Small intestine (tissue), 7 donors: ENCODE measurements around the gene OR7C1. TPM values are rescaled to one million over a fixed set of nuclear protein-coding genes. Genes with fewer than 3 reads are reported as not detected.
"Not testable (repeated sequence)": the region's sequence is repeated elsewhere in the genome, so short reads cannot be mapped to it uniquely, and the experiment has no call there.

ENCODE experiments used
- DNase-seq, 2 donors: peaks; one replicate each; pipeline versions ENCODE4 v3.0.0 to v3.0.0-alpha.2; 2013
- FAIRE-seq: peaks from 2 replicates; lab custom pipeline; 2012; peaks lifted over from hg19 to GRCh38; lab: Jason Lieb, UNC
- H3K27ac ChIP-seq, 3 donors: one replicate each; pipeline ENCODE4 v1.5.1; 2013; ENCODE audit warnings: low read length in 2 of 3, mild to moderate bottlenecking in 2 of 3, control low read depth in 1 of 3, inconsistent platforms in 1 of 3, low read depth in 1 of 3, moderate library complexity in 1 of 3
- H3K27me3 ChIP-seq, 3 donors: one replicate each; pipeline ENCODE4 v1.6.1; 2013; ENCODE audit warnings: low read length in 3 of 3, inconsistent platforms in 1 of 3; ENCODE audit not compliant: control insufficient read depth in 3 of 3, insufficient read depth in 3 of 3
- H3K36me3 ChIP-seq, 3 donors: one replicate each; pipeline ENCODE4 v1.6.1; 2013; ENCODE audit warnings: low read length in 3 of 3, inconsistent platforms in 1 of 3, low read depth in 1 of 3, mild to moderate bottlenecking in 1 of 3, moderate library complexity in 1 of 3; ENCODE audit not compliant: control insufficient read depth in 3 of 3, insufficient read depth in 2 of 3
- H3K4me1 ChIP-seq, 3 donors: one replicate each; pipeline ENCODE4 v1.6.1; 2013; ENCODE audit warnings: low read length in 2 of 3, inconsistent platforms in 1 of 3, low read depth in 1 of 3, mild to moderate bottlenecking in 1 of 3, moderate library complexity in 1 of 3; ENCODE audit not compliant: control insufficient read depth in 3 of 3, insufficient read depth in 2 of 3
- H3K4me3 ChIP-seq, 3 donors: one replicate each; pipeline ENCODE4 v1.5.1; 2013; ENCODE audit warnings: low read length in 3 of 3, control low read depth in 1 of 3, inconsistent platforms in 1 of 3, low read depth in 1 of 3, mild to moderate bottlenecking in 1 of 3, moderate library complexity in 1 of 3
- H3K9me3 ChIP-seq, 2 donors: one replicate each; pipeline ENCODE4 v1.6.1; 2013; ENCODE audit warnings: low read depth in 1 of 2, low read length in 1 of 2; ENCODE audit not compliant: control insufficient read depth in 2 of 2, insufficient read depth in 1 of 2
- WGBS, 3 donors: extraction: QIAGEN DNeasy Blood & Tissue Kit; methylation state at CpG; one replicate each; pipeline ENCODE4 v1.1.7; 2013; 5-methylcytosine and 5-hydroxymethylcytosine counted together
- polyA plus RNA-seq, 4 donors: library from polyadenylated mRNA; stranded (reverse) in 3 of 4; unstranded in 1 of 4; fragments of 200-250 nt in 3 of 4; fragments of 120-200 nt in 1 of 4; gene quantifications; one replicate each; pipeline versions ENCODE4 v1.2.1 to v1.2.3, GENCODE V29; 2013
- donor health status: healthy with polysubstance abuse.
- donor health status: control.
- donor health status: control.
- donor health status: Bipolar disorder and iron deficiency.
- donor health status: healthy.

Gene OR7C1
- polyA plus RNA-seq, 4 donors, result 0.04 TPM; not detected in 3

DNA sequence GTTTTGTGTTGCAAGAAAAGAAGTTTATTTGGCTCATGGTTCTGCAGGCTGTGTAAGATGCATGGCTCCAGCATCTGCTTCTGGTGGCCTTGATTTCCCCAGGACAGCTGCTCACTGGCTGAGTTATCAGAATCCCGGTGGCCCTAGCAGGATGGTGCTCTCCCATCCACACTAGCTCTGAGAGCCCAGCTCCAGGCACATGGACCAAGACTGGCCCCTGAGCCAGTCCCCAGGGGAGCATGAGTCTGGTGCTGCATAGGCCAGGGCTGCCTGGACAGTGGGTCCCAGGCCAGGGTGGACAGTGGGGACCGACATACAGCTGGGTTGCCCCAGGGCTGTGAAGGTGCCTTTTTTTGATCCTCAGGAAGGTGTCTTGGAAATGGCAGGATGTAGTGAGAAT lies 67.0 kb downstream of the OR7C1 start:
- FAIRE-seq, result no peak
- Histone ChIP-seq H3K27ac (no peak overlapping the region), H3K36me3 (no peaks in the 10 kb centered on the region), H3K4me1 (no peaks in the 10 kb centered on the region), H3K9me3 (no peaks in the 10 kb centered on the region), H3K27me3 (no peaks in the 10 kb centered on the region), H3K4me3 (no peak overlapping the region)
- 78 to 89% (median 81%) methylated on average over 2 of the region's 2 CpGs for WGBS, 3 donors
- no peak for DNase-seq

DNA sequence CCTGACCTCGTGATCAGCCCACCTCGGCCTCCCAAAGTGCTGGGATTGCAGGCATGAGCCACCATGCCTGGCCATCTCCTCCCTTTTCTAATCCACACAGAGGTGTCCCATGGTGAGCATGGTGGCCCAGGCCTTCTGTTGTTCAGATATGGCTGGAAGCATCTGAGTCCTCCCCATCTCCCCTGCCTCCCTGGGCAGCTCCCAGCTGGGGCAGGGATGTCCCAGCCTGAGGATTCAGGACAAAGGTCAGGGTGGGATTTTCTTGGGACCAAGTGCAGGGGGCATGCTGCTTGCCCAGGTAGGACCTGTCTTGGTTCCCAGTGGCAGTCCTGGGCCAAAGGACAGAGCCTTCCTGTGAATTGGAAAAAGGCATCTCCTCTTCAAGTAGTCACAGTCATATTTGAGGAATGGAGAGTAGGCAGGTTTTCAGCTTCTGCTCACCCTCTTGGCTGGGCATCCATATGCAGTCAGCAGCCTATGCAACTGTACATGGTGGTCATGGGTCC lies 67.5 kb downstream of the OR7C1 start:
- Histone ChIP-seq H3K4me3 (no peak overlapping the region), H3K27ac (no peak overlapping the region), H3K9me3 (no peaks in the 10 kb centered on the region), H3K4me1 (no peaks in the 10 kb centered on the region), H3K27me3 (no peaks in the 10 kb centered on the region), H3K36me3 (no peaks in the 10 kb centered on the region)
- 53 to 82% (median 68%) methylated on average over 2 of the region's 2 CpGs for WGBS, 3 donors
- DNase-seq (no peak), FAIRE-seq (no peak)

DNA sequence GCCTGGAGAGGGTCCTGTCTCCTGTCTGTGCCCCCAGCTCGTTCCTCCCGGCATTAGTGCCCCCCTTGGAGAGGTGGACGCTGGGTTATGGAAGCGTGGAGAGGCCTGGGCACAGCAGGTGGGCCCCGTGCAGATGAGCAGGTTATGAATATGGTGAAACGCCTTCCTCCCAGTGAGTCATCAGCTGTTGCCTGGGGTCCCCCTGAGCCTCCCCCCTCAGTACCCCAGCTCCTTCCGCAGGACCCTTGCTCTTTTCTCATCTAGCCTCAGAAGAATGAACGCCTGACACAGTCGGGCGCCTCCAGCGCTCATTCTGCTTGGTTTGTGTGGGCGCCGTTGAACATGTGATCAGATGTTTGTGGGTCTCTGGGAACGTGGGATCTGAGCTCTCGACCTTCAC lies 69.1 kb downstream of the OR7C1 start:
- FAIRE-seq, H3K9me3 ChIP-seq, H3K27me3 ChIP-seq, DNase-seq, H3K4me1 ChIP-seq, H3K27ac ChIP-seq, H3K4me3 ChIP-seq, H3K36me3 ChIP-seq: not testable (repeated sequence)
- WGBS, 3 donors, result 78 to 81% (median 80%) methylated on average over 14 to 15 of the region's 15 CpGs

DNA sequence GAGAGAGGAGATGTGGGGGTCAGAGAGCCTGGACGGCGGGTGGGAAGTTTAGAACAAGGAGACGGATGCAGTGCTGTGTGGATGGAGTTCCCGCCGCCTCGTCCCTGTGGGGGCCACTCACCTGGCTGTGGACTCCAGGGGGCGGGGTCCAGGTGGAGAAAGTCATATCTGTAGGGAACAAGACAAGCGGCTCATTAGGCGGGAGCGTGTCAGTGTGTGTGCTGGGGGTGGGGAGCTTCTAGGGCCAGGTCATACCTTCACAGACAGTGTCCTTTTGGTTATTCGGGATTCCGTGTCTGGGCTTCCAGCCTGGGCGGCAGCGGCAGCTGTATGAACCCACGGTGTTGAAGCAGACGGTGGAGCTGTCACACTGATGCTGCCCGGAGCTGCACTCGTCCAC lies 69.6 kb downstream of the OR7C1 start:
- H3K36me3 ChIP-seq, H3K27ac ChIP-seq, H3K9me3 ChIP-seq, H3K4me3 ChIP-seq, H3K27me3 ChIP-seq, FAIRE-seq, DNase-seq, H3K4me1 ChIP-seq: not testable (repeated sequence)
- 68 to 84% (median 74%) methylated on average over 5 to 8 of the region's 18 CpGs for WGBS, 3 donors

DNA sequence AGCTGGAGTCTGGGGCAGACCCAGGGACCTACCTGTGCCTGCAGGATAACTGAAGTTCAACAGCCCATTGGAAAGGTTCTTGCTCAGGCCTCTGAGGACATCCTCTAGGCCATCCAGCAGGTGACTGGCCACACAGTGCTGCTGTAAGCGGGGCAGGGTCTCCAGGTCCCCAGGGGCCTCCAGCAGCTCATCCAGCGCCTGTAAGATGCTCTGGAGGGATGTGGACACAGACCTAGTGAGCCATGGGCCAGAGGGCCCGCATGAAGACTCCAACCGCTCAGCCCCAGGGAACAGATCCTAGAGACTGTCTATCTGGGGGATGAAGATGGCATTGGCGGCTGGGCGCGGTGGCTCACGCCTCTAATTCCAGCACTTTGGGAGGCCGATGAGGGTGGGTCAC lies 70.6 kb downstream of the OR7C1 start:
- Histone ChIP-seq H3K27me3 (no peaks in the 10 kb centered on the region), H3K27ac (no peak overlapping the region), H3K9me3 (no peaks in the 10 kb centered on the region), H3K4me3 (no peak overlapping the region), H3K4me1 (no peaks in the 10 kb centered on the region), H3K36me3 (no peaks in the 10 kb centered on the region)
- DNase-seq, result no peak
- no peak for FAIRE-seq
- 89 to 90% (median 90%) methylated on average over 9 of the region's 9 CpGs for WGBS, 3 donors

DNA sequence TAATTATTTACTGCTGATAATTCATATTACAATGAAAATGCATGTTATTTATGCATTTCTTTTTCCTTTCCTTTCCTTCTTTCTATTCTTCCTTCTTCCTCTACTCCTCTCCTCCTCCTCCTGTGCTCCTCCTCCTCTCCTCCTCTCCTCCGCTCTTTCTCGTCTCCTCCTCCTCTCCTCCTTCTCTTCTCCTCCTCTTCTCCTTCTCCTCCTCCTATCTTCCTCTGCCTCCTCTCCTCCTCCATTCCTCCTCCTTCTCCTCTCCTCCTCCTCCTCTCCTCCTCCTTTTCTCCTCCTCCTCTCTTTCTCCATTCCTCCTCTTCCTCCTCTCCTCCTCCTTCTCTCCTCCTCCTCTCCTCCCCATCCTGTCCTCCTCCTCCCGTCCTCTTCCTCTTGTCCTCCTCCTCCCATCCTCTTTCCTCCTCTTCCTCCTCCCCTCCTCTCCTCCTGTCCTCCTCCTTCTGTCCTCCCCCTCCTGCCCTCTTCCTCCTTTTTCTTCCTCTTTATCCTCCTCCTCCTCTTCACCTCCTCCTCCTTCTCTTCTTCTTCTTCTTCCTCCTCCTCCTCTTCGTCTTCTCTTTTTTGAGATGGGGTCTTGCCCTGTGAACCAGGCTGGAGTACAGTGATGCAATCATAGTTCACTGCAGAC lies 71.4 kb downstream of the OR7C1 start:
- no peak overlapping the region for H3K27ac ChIP-seq
- no peaks in the 10 kb centered on the region for H3K36me3 ChIP-seq
- no peaks in the 10 kb centered on the region for H3K4me1 ChIP-seq
- H3K27me3 ChIP-seq, result no peaks in the 10 kb centered on the region
- FAIRE-seq, result no peak
- DNase-seq, result no peak
- H3K4me3 ChIP-seq, result no peak overlapping the region
- 63 to 68% (median 68%) methylated on average over 4 of the region's 4 CpGs for WGBS, 3 donors
- H3K9me3 ChIP-seq, result no peaks in the 10 kb centered on the region

DNA sequence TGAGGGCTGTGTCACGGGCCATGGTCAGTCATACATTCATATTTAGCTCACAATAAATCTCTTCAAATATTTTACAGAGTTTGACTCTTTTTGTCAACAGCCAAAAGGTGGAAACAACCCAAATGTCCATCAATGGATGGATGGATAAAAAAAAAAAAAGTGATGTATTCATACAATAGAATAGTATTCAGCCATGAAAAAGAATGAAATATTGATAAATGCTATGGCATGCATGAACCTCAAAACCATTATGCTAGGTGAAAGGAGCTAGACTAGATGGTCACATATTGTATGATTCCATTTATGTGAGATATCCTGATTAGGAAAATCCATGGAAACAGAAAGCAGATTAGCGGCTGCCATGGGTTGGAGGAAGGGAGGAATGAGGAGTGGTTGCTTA lies 72.9 kb downstream of the OR7C1 start:
- Histone ChIP-seq H3K36me3 (no peaks in the 10 kb centered on the region), H3K4me3 (no peak overlapping the region), H3K4me1 (no peaks in the 10 kb centered on the region), H3K27ac (no peak overlapping the region), H3K27me3 (no peaks in the 10 kb centered on the region), H3K9me3 (no peaks in the 10 kb centered on the region)
- no peak for DNase-seq
- FAIRE-seq, result no peak
- 74 to 90% (median 75%) methylated on average over 2 of the region's 2 CpGs for WGBS, 3 donors

DNA sequence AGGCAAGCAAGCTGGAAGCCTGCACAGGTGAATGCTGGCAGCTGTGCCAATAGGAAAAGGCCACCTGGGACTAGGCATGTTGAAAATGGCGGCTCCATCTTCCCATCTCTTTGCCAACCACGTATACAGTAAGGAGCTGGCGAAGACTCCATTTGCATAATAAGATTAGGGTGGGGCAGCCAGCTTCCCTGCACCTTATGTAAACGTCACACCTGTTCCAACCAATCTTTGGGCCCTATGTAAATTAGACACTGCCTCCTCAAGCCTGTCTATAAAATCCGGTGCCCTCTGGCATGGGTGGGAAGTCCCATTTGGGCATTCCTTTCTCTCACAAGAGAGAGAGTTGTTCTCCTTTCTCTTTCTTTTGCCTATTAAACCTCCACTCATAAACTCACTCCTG lies 73.4 kb downstream of the OR7C1 start:
- no peaks in the 10 kb centered on the region for H3K36me3 ChIP-seq
- 53 to 71% (median 55%) methylated on average over 5 of the region's 5 CpGs for WGBS, 3 donors
- FAIRE-seq, result no peak

DNA sequence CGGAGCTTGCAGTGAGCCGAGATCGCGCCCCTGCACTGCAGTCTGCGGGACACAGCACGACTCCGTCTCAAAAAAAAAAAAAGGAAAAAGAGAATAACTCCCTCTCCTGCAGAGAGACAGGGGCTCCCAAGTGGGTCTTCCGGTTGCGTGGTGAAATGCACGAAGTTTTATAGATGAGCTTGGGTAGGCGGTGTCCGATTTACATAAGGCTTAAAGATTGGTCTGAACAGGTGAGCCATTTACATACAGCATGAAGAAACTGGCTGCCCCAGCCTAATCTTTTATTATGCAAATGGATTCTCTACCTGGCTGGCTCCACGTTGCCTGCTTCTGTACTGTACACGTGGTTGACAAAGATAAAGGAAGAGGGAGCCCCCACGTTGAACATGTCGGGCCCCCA lies 76.2 kb downstream of the OR7C1 start:
- H3K27ac ChIP-seq, result no peak overlapping the region
- no peak overlapping the region for H3K4me3 ChIP-seq
- no peaks in the 10 kb centered on the region for H3K27me3 ChIP-seq
- peak; percentile 10 to 31 for DNase-seq
- 24 to 37% (median 32%) methylated on average over 16 of the region's 16 CpGs for whole genome bisulfite sequencing, 3 donors
- no peak for FAIRE-seq
- no peaks in the 10 kb centered on the region for H3K36me3 ChIP-seq
- H3K4me1 ChIP-seq, result no peaks in the 10 kb centered on the region
- H3K9me3 ChIP-seq, result no peaks in the 10 kb centered on the region

More for the DNA sequence above, 73.4 kb downstream of the OR7C1 start:
- DNase-seq, result no peak
- no peaks in the 10 kb centered on the region for H3K9me3 ChIP-seq
- H3K4me1 ChIP-seq, result no peaks in the 10 kb centered on the region
- no peak overlapping the region for H3K27ac ChIP-seq
- no peaks in the 10 kb centered on the region for H3K27me3 ChIP-seq
- no peak overlapping the region for H3K4me3 ChIP-seq
